Stomach (tissue), 4 donors: Measurements from ENCODE around the gene CASKIN2.

Source experiments
- CTCF ChIP-seq, 7 experiments: fragments of 450-650 bp in 4 of 7; fragments of 200-600 bp in 3 of 7; sonication (generic) in 3 of 7; IDR thresholded peaks; one replicate each; pipeline ENCODE4 v1.5.1; 2016 to 2019; ENCODE audit warnings: antibody characterized with exemption in 7 of 7, control low read depth in 2 of 7, mild to moderate bottlenecking in 1 of 7
- EP300 ChIP-seq: sonication (generic); formaldehyde crosslinking; IDR thresholded peaks from one replicate; pipeline ENCODE4 v1.6.1; 2017; ENCODE audit warnings: antibody characterized with exemption

GRCh38 chr17:75544250-75544649, 28.9 kb upstream of the CASKIN2 start:
- TF ChIP-seq CTCF (IDR thresholded peaks at IDR 0.05) (no peak), EP300 (no peak)
